ENCODE measurements around the gene ANK2. TPM values are rescaled to one million over a fixed set of nuclear protein-coding genes. Genes with fewer than 3 reads are reported as not detected.

Gene ANK2
- total and polyA plus RNA-seq, 4 donors, result 0.32 to 2.2 (median 1.0) TPM

DNA sequence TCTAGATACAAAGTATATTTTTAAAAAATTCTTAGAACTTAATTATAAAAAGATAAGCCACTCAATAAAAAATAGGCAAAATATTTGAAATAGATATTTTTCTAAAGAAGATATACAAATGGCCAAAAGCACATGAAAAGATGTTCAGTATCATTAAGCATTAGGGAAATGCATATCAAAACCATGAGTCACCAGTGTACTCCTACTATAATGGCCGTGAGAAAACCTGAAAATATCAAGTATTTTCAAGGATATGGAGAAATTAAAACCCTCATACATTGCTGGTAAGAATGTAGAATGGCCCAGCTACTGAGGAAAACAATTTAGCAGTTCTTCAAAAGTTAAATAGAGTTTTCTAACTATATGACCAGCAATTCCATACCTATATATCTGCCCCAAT lies 374.2 kb downstream of the ANK2 start:
- DNase-seq (ENCODE audit: low spot score), result no peak
- Histone ChIP-seq H3K4me3 (ENCODE audit: low read depth in 1 of 3, low read length in 3 of 3) (no peak overlapping the region), H3K27me3 (ENCODE audit: control insufficient read depth in 4 of 4, insufficient read depth in 4 of 4, low read length in 3 of 4) (no peaks in the 10 kb centered on the region), H3K9ac (ENCODE audit: low read depth in 1 of 2, low read length in 2 of 2) (no peak overlapping the region), H3K4me1 (ENCODE audit: control insufficient read depth in 4 of 4, insufficient read depth in 4 of 4, low read length in 3 of 4) (no peaks in the 10 kb centered on the region), H3K36me3 (ENCODE audit: control insufficient read depth in 4 of 4, insufficient read depth in 3 of 4, low read depth in 1 of 4, low read length in 3 of 4) (no peaks in the 10 kb centered on the region), H3K27ac (ENCODE audit: low read depth in 1 of 2, low read length in 2 of 2) (no peak overlapping the region), H3K9me3 (ENCODE audit: control insufficient read depth in 4 of 4, low read length in 3 of 4) (no peaks in the 10 kb centered on the region)
- WGBS, result 86% methylated on average over 1 of the region's 1 CpG
- no peak for TF ChIP-seq HNF4G (IDR thresholded peaks at IDR 0.05)
- no peak for TF ChIP-seq GABPA (IDR thresholded peaks at IDR 0.05 in 1 of 2, conservative IDR thresholded peaks at IDR 0.05 in 1 of 2)
- no peak for TF ChIP-seq YY1 (IDR thresholded peaks at IDR 0.05)
- TF ChIP-seq, protein P1, sequence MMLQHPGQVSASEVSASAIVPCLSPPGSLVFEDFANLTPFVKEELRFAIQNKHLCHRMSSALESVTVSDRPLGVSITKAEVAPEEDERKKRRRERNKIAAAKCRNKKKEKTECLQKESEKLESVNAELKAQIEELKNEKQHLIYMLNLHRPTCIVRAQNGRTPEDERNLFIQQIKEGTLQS (IDR thresholded peaks at IDR 0.05), result no peak
- no peak for TF ChIP-seq TAF1 (conservative IDR thresholded peaks at IDR 0.05)
- TF ChIP-seq, protein P2, sequence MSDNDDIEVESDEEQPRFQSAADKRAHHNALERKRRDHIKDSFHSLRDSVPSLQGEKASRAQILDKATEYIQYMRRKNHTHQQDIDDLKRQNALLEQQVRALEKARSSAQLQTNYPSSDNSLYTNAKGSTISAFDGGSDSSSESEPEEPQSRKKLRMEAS (IDR thresholded peaks at IDR 0.05), result no peak

DNA sequence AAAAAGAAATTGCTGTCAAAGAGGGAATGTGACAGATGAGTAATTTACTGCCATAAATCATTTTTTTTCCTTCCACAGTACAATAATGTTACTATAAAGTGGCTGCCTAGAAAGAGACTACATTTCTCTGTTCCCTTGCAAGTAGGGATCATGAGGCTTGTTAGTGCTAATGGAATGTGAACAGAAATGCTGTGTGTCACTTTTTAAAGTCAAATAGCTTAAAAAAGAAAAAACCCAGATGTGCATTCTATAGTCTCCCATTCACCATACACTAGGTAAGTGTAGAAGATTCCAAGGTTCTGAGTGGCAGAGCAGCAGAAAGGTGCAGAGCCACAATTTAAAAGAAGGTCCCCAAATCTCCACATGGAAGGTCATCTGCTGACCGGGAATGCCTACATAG lies 383.7 kb downstream of the ANK2 start:
- H3K36me3 ChIP-seq (ENCODE audit: control insufficient read depth in 4 of 4, insufficient read depth in 3 of 4, low read depth in 1 of 4, low read length in 3 of 4), result no peaks in the 10 kb centered on the region
- H3K4me1 ChIP-seq (ENCODE audit: control insufficient read depth in 4 of 4, insufficient read depth in 4 of 4, low read length in 3 of 4), result peaks cover 0 to 9% (median 2%) of the 10 kb centered on the region in 4 donors
- no peaks in the 10 kb centered on the region for H3K27me3 ChIP-seq (ENCODE audit: control insufficient read depth in 4 of 4, insufficient read depth in 4 of 4, low read length in 3 of 4)
- peak overlapping the region in 1 of 2 donors; percentile 13 for H3K27ac ChIP-seq (ENCODE audit: low read depth in 1 of 2, low read length in 2 of 2)
- WGBS, result 93% methylated on average over 1 of the region's 1 CpG
- TF ChIP-seq HNF4G (IDR thresholded peaks at IDR 0.05) (no peak), GABPA (IDR thresholded peaks at IDR 0.05 in 1 of 2, conservative IDR thresholded peaks at IDR 0.05 in 1 of 2) (no peak), FOXA1 (IDR thresholded peaks at IDR 0.05) (no peak), HNF4A (conservative IDR thresholded peaks at IDR 0.05) (no peak), EGR1 (IDR thresholded peaks at IDR 0.05; ENCODE audit: low read depth in 2 of 2) (no peak)
- TF ChIP-seq, protein P2 (IDR thresholded peaks at IDR 0.05), result no peak
- TF ChIP-seq, protein P1 (IDR thresholded peaks at IDR 0.05), result no peak
- no peak overlapping the region for H3K9ac ChIP-seq (ENCODE audit: low read depth in 1 of 2, low read length in 2 of 2)
- no peak overlapping the region for H3K4me3 ChIP-seq (ENCODE audit: low read depth in 1 of 3, low read length in 3 of 3)
- no peaks in the 10 kb centered on the region for H3K9me3 ChIP-seq (ENCODE audit: control insufficient read depth in 4 of 4, low read length in 3 of 4)
- DNase-seq (ENCODE audit: low spot score), result no peak

Small RNA genes lying within 50 kb of the gene (small RNA-seq; reads per million reads assigned to genes)
- not detected for gene MIR8082
- not detected for gene RN7SL184P
- gene RNU1-138P, result not detected

All from liver (tissue), 10 donors.